GM12874 (cell line): ENCODE results near the gene S100PBP.

ENCODE experiments used
- CTCF ChIP-seq: IDR thresholded peaks from 2 replicates; pipeline ENCODE4 v1.5.1; 2011; ENCODE audit warnings: low read depth, mild to moderate bottlenecking, control low read depth, low read length, moderate library complexity; ENCODE audit not compliant: insufficient read depth

Gene S100PBP

GRCh38 chr1:32780005-32780404 is 37.4 kb upstream of the S100PBP start:
- TF ChIP-seq CTCF, result no peak

- no peak for TF ChIP-seq CTCF
Measured at GRCh38 chr1:32780628-32781234, 36.7 kb upstream of the S100PBP start.

GRCh38 chr1:32782086-32782485 is 35.4 kb upstream of the S100PBP start:
- no peak for TF ChIP-seq CTCF

- TF ChIP-seq CTCF, result no peak
Measured at GRCh38 chr1:32783851-32784250, 33.6 kb upstream of the S100PBP start.

- no peak for TF ChIP-seq CTCF
Measured at GRCh38 chr1:32784817-32785216, 32.6 kb upstream of the S100PBP start.

- peak; percentile 24; the same call in 1 of the 2 replicates for TF ChIP-seq CTCF
Measured at GRCh38 chr1:32786856-32787255, 30.6 kb upstream of the S100PBP start.

GRCh38 chr1:32791881-32792280 is 25.6 kb upstream of the S100PBP start:
- TF ChIP-seq CTCF, result no peak
